Vagina (tissue), 2 donors: ENCODE data around the gene TCF7L1.

Source experiments
- POLR2A ChIP-seq, 2 donors: fragments of 450-650 bp; IDR thresholded peaks; one replicate each; pipeline ENCODE4 v1.6.1; 2017; ENCODE audit warnings: antibody characterized with exemption in 2 of 2, mild to moderate bottlenecking in 2 of 2, moderate library complexity in 2 of 2
- TF ChIP-seq, protein P1 (sequence below), 3 experiments: fragments of 450-650 bp in 2 of 3; fragments of 200-600 bp in 1 of 3; sonication (generic) in 1 of 3; IDR thresholded peaks; one replicate each; pipeline ENCODE4 v1.5.1; 2017 to 2019; ENCODE audit warnings: antibody characterized with exemption in 3 of 3, mild to moderate bottlenecking in 2 of 3, moderate library complexity in 2 of 3

DNA sequence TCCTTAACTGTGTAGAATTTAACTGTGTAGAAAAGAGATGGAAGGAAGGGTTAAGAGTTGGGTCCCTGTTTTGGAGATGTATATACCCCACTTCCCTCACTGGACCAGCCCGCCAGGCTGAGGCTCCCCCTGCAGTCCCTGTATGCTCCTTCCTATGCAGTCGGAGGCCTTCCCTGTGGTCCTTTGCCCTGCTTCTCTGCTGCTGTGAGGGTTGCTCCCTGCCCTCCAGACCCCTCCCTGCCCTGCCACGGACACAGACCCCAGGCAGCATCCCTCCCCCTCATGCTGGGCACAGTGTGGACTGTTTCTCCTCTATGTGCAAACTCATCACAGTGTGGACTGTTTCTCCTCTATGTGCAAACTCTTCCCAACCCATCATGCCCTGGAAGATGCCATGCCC is 105.9 kb downstream of the TCF7L1 start:
- TF ChIP-seq, protein P1, sequence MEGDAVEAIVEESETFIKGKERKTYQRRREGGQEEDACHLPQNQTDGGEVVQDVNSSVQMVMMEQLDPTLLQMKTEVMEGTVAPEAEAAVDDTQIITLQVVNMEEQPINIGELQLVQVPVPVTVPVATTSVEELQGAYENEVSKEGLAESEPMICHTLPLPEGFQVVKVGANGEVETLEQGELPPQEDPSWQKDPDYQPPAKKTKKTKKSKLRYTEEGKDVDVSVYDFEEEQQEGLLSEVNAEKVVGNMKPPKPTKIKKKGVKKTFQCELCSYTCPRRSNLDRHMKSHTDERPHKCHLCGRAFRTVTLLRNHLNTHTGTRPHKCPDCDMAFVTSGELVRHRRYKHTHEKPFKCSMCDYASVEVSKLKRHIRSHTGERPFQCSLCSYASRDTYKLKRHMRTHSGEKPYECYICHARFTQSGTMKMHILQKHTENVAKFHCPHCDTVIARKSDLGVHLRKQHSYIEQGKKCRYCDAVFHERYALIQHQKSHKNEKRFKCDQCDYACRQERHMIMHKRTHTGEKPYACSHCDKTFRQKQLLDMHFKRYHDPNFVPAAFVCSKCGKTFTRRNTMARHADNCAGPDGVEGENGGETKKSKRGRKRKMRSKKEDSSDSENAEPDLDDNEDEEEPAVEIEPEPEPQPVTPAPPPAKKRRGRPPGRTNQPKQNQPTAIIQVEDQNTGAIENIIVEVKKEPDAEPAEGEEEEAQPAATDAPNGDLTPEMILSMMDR (IDR thresholded peaks at IDR 0.05): no peak
- TF ChIP-seq POLR2A (IDR thresholded peaks at IDR 0.05): no peak
